ENCODE results near the gene ADAMTSL5. TPM values are rescaled to one million over a fixed set of nuclear protein-coding genes. Genes with fewer than 3 reads are reported as not detected.
"Not testable (repeated sequence)": the region's sequence is repeated elsewhere in the genome, so short reads cannot be mapped to it uniquely, and the experiment has no call there.

Gene ADAMTSL5
- total RNA-seq, 2 donors from 2014 or later, result 2.0 to 6.0 TPM

- ATAC-seq, result no peak
- no peaks in the 10 kb centered on the region for H3K9me3 Mint-ChIP-seq
- no peak overlapping the region for H3K27ac Mint-ChIP-seq
- DNase-seq (ENCODE audit: low spot score in 2 of 2), result no peak
- no peaks in the 10 kb centered on the region for H3K36me3 Mint-ChIP-seq
Observed at GRCh38 chr19:1507192-1507660, 5.6 kb downstream of the ADAMTSL5 start.

DNA sequence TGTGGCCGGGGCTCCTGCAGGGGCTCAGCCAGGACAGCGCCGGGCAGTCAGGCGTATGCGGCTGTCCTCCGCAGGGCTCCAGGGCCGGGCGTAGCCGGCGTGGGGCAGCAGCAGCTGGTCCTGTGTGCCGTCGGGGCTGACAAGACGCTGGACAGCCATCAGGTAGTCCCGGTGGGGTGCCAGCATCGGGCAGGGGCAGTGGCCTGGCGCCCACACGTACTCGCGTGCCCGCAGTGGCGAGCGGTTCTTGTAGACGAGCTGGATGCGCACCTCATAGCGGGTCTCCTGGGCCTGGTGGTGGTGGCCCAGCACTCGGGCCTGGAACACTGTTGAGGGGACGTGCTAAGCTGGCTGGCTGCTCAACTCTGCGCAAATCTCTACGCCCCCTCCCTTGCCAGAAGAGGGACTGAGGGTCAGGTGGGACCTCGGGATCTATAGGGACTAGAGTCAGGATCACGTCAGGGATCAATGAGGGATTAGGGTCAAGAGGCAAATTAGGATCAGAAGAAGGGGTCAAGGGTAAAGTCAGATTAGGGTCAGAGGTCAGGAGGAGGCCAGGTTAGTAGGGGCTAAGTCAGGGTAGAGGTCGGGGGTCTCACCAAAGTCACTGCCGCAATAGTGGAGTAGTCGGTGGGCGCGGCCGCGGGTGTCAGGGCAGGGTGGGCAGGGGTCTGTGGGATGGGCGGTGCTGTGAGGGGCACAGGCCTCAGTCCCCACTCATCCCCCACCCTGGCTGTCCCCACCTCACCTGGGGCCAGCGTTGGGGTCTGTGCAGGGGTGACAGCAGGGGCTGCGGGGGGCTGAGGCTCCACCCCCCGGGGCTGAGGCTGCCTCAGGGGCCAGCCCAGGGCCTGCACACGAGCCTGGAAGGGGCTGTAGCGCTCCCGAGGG, 6.6 kb downstream of the ADAMTSL5 start:
- no peaks in the 10 kb centered on the region for H3K9me3 Mint-ChIP-seq
- DNase-seq (ENCODE audit: low spot score in 2 of 2) (no peak), ATAC-seq (no peak)
- no peaks in the 10 kb centered on the region for H3K36me3 Mint-ChIP-seq
- H3K27ac Mint-ChIP-seq, result no peak overlapping the region

DNA sequence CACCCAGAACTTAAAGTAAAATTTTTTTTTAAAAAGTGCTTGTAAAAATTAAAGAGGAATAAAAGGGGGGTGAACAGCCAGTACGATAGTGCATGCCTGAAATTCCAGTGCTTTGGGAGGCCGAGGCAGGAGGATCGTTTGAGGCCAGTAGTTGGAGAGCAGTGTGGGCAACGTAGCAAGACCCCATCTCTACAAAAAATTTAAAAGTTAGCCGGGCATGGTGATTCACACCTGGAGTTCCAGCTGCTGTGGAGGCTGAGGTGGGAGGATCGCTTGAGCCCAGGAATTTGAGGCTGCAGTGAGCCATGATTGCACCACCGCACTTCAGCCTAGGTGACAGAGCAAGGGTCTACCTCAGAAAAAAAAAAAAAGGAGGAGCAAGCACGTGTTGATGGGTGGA, 7.8 kb downstream of the ADAMTSL5 start:
- H3K27ac Mint-ChIP-seq, result no peak overlapping the region
- no peak for ATAC-seq
- no peaks in the 10 kb centered on the region for H3K9me3 Mint-ChIP-seq
- H3K36me3 Mint-ChIP-seq, result no peaks in the 10 kb centered on the region
- DNase-seq (ENCODE audit: low spot score in 2 of 2), result no peak

- Mint-ChIP-seq H3K36me3 (no peaks in the 10 kb centered on the region), H3K27ac (no peak overlapping the region), H3K9me3 (no peaks in the 10 kb centered on the region)
- DNase-seq (ENCODE audit: low spot score in 2 of 2) (no peak), ATAC-seq (no peak)
Observed at GRCh38 chr19:1503925-1504773, 8.7 kb downstream of the ADAMTSL5 start.

DNA sequence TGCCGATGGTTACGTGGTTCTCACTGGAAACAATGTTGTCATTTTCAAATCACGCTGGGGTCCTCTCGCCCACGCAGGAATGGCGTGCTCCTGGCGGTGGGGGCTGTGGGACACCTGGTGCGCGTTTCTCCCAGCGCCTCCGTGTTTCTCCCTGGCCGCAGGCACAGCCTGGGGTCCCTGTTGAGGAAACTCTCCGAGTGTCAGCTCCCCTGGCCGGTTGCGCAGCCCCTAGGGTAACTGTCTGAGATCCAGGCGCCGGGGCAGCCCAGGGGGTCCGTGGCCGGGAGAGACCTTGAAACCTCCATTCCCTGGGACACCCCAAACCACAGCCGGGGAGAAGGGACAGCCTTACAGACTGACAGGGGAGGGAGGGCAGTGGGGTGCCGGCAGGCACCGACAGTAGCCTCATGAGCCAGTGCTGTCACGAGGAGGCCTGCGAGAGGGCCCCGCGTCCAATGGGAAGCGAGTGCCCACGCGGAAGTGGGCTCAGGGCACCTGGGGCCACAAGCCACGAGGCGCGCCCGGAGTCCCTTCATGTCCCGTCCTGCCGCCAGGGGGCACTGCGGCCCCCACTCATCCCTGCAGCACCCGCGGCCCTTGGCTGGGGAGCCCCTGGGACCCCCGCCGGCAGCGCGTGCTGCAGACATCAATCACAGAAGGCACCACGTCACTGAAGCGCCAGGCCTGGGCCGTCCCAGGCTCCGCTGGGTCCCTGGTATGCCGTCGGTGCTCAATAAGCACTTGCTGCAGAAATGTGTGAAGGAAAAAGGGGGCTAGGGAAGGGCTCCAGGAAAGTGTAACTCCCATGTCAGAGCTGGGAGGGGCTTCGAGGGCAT, 9.5 kb downstream of the ADAMTSL5 start:
- ATAC-seq (peak; percentile 50 to 60), DNase-seq (ENCODE audit: low spot score in 2 of 2) (peak; percentile 71 to 84)
- no peaks in the 10 kb centered on the region for H3K36me3 Mint-ChIP-seq
- no peak overlapping the region for H3K27ac Mint-ChIP-seq
- H3K9me3 Mint-ChIP-seq, result no peaks in the 10 kb centered on the region

GRCh38 chr19:1502433-1503088, 10.3 kb downstream of the ADAMTSL5 start:
- Mint-ChIP-seq H3K36me3 (no peaks in the 10 kb centered on the region), H3K27ac (no peak overlapping the region), H3K9me3 (no peaks in the 10 kb centered on the region)
- DNase-seq (ENCODE audit: low spot score in 2 of 2) (no peak), ATAC-seq (no peak)

DNA sequence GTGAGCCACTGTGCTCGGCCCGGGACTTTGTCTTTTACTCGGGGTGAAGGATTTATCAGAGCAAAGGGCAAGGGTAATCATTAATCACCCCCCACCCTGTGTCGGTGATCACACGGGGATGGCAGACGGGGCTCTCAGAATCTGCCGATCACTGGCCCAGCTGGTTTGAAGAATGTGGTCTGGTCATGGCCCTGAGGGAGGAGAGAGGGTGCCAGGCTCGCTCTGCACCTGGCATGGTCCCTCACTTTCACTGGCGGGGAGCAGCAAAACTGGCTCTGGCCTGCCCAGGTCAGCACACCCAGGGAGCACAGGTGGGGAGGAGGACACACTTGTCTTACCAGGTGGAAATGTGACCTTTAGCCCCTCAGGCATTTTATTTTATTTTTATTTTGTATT, 11.6 kb downstream of the ADAMTSL5 start:
- Mint-ChIP-seq H3K9me3 (no peaks in the 10 kb centered on the region), H3K36me3 (no peaks in the 10 kb centered on the region), H3K27ac (no peak overlapping the region)
- ATAC-seq (no peak), DNase-seq (ENCODE audit: low spot score in 2 of 2) (no peak)

DNA sequence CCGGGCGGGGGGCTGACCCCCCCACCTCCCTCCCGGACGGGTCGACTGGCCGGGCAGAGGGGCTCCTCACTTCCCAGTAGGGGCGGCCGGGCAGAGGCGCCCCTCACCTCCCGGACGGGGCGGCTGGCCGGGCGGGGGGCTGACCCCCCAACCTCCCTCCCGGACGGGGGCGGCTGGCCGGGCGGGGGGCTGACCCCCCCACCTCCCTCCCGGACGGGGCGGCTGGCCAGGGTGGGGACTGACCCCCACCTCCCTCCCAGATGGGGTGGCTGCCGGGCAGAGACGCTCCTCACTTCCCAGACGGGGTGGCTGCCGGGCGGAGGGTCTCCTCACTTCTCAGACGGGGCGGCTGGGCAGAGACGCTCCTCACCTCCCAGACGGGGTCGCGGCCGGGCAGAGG, 13.6 kb downstream of the ADAMTSL5 start:
- ATAC-seq; H3K9me3 Mint-ChIP-seq; H3K27ac Mint-ChIP-seq; H3K36me3 Mint-ChIP-seq; DNase-seq (ENCODE audit: low spot score in 2 of 2): not testable (repeated sequence)

- ATAC-seq (no peak), DNase-seq (ENCODE audit: low spot score in 2 of 2) (no peak)
- Mint-ChIP-seq H3K9me3 (no peaks in the 10 kb centered on the region), H3K27ac (no peak overlapping the region), H3K36me3 (no peaks in the 10 kb centered on the region)
Observed at GRCh38 chr19:1497578-1498235, 15.1 kb downstream of the ADAMTSL5 start.

DNA sequence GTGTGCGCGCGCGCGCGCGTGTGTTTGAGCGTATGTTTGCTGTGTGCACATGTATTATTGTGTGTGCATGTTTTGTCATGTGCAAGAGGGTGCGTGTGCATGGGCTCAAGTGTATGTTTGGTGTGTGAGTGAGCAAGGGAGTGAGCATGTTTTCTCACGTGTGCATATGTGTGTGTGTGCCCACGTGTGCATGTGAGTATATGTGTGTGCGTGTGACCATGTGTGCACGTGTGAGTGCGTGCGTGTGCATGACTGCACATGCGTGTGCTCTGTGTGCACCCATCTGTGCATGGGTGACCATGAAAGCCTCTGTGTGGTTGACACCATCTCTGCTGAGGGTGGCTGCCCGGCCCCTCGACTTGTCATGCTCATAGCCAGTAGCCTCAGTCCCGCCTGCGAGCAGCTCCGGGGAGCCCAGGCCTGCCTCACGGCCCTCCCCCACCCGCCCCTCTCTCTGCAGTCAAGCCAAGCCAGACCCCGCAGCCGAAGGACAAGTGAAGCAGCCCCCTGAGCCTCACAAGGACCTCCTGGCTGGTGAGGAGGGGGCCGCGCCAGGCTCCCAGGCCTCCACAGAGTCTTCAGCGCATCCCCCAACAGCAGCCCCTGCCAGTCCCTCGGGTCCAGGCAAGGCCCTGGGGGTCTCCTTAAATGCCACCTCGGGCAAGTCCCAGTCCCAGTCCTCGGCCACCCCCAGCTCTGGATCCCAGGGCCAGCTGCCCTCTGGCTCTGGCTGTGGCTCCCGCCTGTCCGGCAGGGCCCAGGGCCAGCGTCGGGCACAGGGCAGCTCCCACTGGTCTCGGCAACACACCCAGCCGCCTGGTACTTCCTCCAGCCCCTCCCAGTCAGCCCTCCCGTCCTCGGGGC, 15.9 kb downstream of the ADAMTSL5 start:
- H3K9me3 Mint-ChIP-seq, result no peaks in the 10 kb centered on the region
- no peaks in the 10 kb centered on the region for H3K36me3 Mint-ChIP-seq
- DNase-seq (ENCODE audit: low spot score in 2 of 2) (no peak), ATAC-seq (no peak)
- no peak overlapping the region for H3K27ac Mint-ChIP-seq

- ATAC-seq (no peak), DNase-seq (ENCODE audit: low spot score in 2 of 2) (no peak)
- no peaks in the 10 kb centered on the region for H3K9me3 Mint-ChIP-seq
- no peak overlapping the region for H3K27ac Mint-ChIP-seq
- no peaks in the 10 kb centered on the region for H3K36me3 Mint-ChIP-seq
Observed at GRCh38 chr19:1495799-1496713, 16.8 kb downstream of the ADAMTSL5 start.

GRCh38 chr19:1495051-1495798, 17.6 kb downstream of the ADAMTSL5 start:
- DNase-seq (ENCODE audit: low spot score in 2 of 2) (no peak), ATAC-seq (no peak)
- H3K27ac Mint-ChIP-seq, result no peak overlapping the region
- H3K9me3 Mint-ChIP-seq, result no peaks in the 10 kb centered on the region
- no peaks in the 10 kb centered on the region for H3K36me3 Mint-ChIP-seq

- Mint-ChIP-seq H3K9me3 (no peaks in the 10 kb centered on the region), H3K27ac (no peak overlapping the region), H3K36me3 (no peaks in the 10 kb centered on the region)
- ATAC-seq (no peak), DNase-seq (ENCODE audit: low spot score in 2 of 2) (no peak)
Observed at GRCh38 chr19:1494115-1494815, 18.6 kb downstream of the ADAMTSL5 start.

Measured in activated naive CD4-positive, alpha-beta T cell treated with anti-CD3 and anti-CD28 coated beads, Interleukin-2, amount 50 U/mL, for 72 hours (primary cell).